ENCODE data around the gene TTC28.
"Not testable (repeated sequence)": the region's sequence is repeated elsewhere in the genome, so short reads cannot be mapped to it uniquely, and the experiment has no call there.

The TTC28 gene

DNA sequence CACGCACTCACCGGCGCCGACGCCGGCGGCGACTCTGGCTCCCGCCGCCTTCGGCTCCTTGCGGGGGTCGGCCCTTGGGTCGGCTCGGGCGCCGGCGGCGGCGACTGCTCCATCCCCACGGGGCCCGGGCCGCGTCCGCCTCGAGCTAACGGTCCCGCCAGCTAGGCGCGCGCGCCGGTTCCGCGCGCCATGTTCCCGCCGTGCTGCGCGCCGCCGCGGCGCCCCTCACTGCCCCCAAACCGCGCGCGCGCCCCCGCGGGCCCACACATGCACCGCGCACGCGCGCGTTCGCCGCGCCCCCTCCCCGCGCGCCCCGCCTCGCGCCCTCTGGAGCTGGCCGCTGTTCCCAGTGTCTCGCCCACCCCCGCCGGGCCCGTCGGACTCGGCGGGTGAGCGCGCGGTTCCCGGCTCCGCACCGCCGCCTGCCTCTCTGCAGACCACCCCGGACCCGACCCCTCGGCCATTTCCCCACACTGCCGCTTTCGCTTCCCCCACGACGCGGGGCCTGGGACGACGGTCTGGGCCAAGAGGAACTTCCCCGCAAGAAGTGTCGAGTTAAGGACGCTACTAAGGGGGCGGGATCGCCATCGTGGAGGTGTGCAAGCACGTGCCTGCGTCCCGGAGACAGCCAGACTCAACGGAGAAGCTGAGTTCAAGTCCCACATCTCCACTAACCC lies at the start of gene TTC28:
TTC28 (minus strand) TSS at position 230 of the 677 bp plus-strand sequence; CDS start at position 113, 117 bp downstream.
- not testable (repeated sequence) for ATAC-seq
- DNase-seq: peak; percentile 50

DNA sequence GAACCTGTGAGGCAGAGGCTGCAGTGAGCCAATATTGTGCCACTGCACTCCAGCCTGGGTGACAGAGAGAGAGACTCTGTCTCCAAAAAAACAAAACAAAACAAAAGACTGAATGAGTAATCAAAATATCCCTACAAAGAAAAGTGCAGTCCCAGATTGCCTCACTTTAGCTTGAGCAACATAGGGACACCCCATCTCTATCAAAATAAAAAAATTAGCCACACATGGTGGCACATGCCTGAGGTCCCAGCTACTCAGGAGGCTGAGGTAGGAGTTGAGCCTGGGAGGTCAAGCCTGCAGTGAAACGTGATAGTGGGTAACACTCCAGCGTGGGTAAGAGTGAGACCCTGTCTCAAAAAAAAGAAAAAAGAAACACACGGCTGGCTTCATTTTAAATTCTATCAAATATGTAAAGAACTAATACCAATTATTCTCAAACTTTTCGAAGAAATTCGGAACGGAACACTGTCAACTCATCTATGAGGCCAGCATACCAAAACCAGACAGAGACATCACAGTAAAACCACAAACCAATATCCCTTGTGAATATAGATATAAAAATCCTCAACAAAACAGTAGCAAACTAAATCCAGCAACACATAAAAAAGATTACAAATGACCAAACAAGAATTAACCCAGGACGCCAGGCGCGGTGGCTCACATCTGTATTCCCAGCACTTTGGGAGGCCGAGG lies 49.1 kb upstream of the TTC28 start:
- ATAC-seq (no peak), DNase-seq (no peak)

GRCh38 chr22:28728002-28728401 lies 48.4 kb upstream of the TTC28 start:
- ATAC-seq (no peak), DNase-seq (no peak)

DNA sequence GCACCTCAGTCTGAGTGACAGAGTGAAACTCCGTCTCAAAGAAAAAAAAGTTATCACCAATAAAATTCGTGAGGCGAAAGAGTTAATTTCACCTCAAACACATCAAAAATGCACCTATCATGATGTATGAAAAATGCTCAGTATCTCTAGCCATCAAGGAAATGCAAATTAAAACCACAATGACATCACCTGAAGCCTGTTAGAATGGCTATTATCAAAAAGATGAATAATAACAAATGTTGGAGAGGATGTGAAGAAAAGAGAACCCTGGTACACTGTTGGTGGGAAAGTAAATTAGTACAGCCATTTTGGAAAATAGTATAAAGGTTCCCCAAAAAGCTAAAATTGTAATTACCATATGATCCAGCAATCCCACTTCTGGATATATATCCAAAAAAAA lies 38.4 kb upstream of the TTC28 start:
- no peak for ATAC-seq

GRCh38 chr22:28716686-28717085 lies 37.0 kb upstream of the TTC28 start:
- ATAC-seq (no peak), DNase-seq (no peak)

More for the DNA sequence above, 38.4 kb upstream of the TTC28 start:
- no peak for DNase-seq

- DNase-seq (no peak), ATAC-seq (no peak)
Measured at GRCh38 chr22:28715611-28716010, 36.0 kb upstream of the TTC28 start.

GRCh38 chr22:28714043-28714628 lies 34.5 kb upstream of the TTC28 start:
- ATAC-seq: peak; percentile 75
- no peak for DNase-seq

GRCh38 chr22:28711820-28712777 lies 32.5 kb upstream of the TTC28 start:
- DNase-seq (no peak), ATAC-seq (no peak)

DNA sequence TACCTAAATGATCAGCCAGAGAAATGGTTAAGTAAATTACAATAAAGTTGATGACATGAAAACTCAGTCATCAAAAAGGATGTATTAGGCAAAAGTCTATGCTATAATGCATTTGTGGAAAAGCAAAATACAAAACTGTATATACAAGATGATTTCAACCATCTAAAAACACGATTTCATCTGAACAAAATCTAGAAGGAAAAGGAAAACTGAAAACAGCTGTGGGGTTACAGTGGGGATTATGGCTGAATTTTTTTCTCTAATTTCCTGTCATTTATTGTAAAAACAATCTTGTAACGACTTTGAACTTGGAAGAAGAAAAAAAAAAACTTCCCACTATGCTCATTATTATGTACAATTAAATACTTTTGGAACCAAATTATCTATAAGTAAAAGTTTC lies 31.7 kb upstream of the TTC28 start:
- DNase-seq (no peak), ATAC-seq (no peak)

- no peak for DNase-seq
- ATAC-seq: no peak
Measured at GRCh38 chr22:28710576-28711191, 31.0 kb upstream of the TTC28 start.

- DNase-seq (no peak), ATAC-seq (no peak)
Measured at GRCh38 chr22:28710107-28710506, 30.5 kb upstream of the TTC28 start.

DNA sequence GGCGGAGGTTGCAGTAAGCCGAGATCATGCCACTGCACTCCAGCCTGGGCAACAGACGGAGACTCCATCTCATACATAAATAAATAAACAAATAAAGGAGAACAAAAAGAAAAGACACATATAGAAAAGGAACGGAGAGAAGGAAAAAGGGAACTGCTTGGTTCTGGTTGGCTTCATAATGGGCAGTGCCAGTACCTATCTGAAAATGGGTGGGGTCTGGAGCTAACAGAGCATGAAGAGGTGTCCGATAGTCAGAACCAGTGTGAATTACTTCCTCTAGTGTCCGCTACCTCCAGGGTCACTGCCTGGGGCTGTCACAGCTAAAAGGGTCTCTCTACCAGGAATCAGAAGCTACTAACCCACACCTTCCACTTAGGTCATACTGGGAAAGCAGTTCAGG lies 27.2 kb upstream of the TTC28 start:
- ATAC-seq (no peak), DNase-seq (no peak)

DNA sequence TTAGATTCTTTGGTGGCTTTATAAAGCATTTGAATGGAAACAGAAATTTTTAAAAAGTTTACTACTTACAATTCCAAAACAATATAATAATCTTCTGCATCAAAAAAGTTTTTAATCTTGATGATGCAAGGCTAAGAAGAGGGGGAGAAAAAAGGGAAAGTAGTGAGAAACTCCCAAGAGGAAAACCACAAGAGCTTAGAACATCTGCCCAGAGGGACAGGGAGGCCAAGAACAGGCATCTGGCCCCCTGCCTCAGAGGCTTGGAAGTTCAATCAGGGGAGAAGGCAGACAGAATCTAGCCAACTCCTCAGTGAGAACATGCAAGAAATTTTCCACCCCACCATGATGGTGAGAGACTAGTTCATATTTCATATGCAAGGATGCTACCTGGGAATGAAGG lies 23.8 kb upstream of the TTC28 start:
- ATAC-seq (no peak), DNase-seq (no peak)

GRCh38 chr22:28702891-28703290 lies 23.3 kb upstream of the TTC28 start:
- ATAC-seq: no peak

DNA sequence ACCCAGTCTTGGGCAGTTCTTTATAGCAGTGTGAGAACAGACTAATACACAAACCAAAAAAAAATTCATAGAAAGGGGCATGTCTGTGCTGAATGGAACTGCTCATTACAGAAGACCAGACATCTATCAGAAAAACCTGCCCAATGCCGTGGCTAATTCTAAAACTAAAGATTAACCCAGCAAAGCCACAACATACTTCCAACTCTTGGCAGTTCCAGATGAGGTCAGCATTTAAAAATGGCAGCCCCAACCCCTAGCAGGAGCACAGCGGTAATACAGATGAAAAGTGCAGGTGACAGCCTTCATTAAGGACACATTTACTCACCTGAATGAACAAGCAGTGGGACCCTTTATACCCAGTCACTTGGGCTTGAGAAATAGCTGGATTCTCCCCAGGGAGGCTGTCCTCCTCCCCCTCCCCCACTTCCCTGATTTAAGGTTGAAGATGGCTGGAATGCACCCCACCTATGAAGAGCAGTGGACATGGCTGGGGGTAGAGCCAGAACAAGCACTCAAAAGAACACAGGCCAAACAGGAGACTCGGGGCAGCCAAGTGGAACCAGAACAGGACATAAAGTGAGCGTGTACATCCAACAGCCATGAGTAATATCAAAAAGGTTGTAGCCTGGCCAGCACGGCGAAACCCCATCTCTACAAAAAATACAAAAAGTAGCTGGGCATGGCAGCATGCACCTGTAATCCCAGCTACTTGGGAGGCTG lies 13.6 kb upstream of the TTC28 start:
- DNase-seq, ATAC-seq: not testable (repeated sequence)

More at GRCh38 chr22:28702891-28703290, 23.3 kb upstream of the TTC28 start:
- DNase-seq: no peak

DNA sequence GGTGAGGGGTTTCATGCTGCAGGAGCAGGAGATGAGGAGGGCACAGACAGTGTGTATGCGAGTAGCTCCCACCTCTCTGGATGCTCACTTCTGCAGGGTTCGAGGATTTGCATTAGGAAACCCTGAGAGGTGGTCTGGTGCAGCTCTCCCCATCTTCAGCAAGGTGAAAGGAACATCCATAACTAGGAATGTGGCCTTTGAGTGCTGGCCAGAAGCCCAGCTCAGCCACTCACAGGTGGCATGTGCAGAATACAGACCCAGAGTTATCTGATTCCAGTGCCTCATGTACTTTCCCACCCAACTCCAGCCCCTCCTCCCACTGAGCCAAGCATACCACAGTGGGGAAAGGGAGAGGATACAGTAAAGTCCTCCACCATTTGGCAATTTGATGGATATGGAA lies 10.2 kb upstream of the TTC28 start:
- not testable (repeated sequence) for ATAC-seq

DNA sequence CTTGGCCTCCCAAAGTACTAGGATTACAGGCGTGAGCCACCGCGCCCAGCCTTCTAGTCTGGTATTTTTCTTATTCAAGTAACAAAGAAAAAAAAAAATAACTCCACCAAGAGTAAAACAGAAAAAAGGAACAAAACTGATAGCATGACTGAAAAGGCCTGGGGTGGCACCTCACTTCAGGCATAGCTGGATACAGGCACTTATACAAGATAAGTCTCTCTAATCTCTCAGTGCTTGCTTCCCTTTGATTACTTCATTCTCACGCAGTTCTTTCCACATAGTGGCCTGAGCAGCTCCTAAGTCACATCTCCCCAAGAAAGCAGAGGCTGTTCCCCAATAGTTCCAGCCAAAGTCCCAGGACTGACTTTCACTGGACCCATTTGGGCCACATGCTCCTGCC lies 3.3 kb upstream of the TTC28 start:
- not testable (repeated sequence) for DNase-seq

More for the DNA sequence above, 10.2 kb upstream of the TTC28 start:
- not testable (repeated sequence) for DNase-seq

GRCh38 chr22:28680813-28681490 lies 1.3 kb upstream of the TTC28 start:
- not testable (repeated sequence) for ATAC-seq, DNase-seq

More for the DNA sequence above, 3.3 kb upstream of the TTC28 start:
- ATAC-seq: not testable (repeated sequence)

DNA sequence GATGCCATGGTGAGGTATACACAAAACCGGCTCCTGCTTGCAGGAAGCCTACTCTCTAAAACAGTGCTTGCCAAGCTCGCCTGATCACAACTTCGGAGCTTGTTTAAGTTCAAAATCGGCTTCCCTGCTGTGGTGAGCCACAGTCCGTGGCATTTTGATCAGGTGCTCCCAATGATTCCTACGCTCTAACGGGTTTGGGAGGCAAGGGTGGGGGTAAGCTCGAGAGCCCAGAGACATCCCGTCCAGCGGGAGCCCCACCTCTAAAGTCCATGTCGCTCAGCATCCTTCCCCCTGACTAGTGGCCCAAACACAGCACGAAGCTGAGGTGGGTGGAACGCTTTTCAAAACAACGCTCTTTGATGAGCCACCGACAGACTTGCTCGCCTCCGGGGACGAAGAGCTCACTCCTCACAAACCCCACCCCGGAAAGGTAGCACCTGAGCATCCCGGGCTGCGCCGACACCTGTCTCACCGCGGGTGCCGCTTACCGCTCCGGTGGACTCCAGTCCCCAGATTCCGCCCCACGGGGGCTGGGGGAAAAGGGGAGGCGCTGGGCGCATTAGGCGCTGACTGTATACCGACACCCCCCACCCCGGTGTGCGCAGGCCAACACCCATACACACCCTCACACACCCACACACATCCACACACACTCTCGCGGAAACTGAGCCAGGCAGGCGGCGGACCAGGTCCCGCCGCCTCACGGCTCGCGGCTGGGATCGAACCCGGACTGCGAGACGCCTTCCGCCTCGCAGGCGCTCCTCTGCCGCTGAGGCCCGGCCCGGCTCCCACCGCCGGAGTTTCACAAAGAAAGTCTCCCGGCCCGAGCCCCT lies 646 bp downstream of the TTC28 start:
- not testable (repeated sequence) for ATAC-seq
- peak; percentile 19 for DNase-seq

Measured in stimulated activated naive CD8-positive, alpha-beta T cell treated with anti-CD3 and anti-CD28 coated beads, Interleukin-15, Interleukin-2, amounts not matched to agents 100 U/mL and 50 U/mL, for 24 hours (primary cell).